ENCODE data around the gene TOMM6. TPM values are rescaled to one million over a fixed set of nuclear protein-coding genes. Genes with fewer than 3 reads are reported as not detected.

TOMM6 gene
- total RNA-seq, 2 donors from 2014 or later, result 109 to 200 TPM

GRCh38 chr6:41743406-41744235, 43.9 kb upstream of the TOMM6 start:
- Histone ChIP-seq H3K27me3 (no peaks in the 10 kb centered on the region), H3K4me3 (no peak overlapping the region), H3K4me1 (no peaks in the 10 kb centered on the region), H3K27ac (no peak overlapping the region), H3K9ac (ENCODE audit: low read depth in 2 of 2, low read length in 2 of 2) (no peak overlapping the region), H3K36me3 (no peaks in the 10 kb centered on the region), H3K9me3 (no peaks in the 10 kb centered on the region)
- TF ChIP-seq CTCF (IDR thresholded peaks at IDR 0.05), result no peak
- DNase-seq, result no peak
- intact Hi-C loops (cut with DNase I), result no loop called here

GRCh38 chr6:41744236-41744787, 43.2 kb upstream of the TOMM6 start:
- no peaks in the 10 kb centered on the region for H3K4me1 ChIP-seq
- H3K36me3 ChIP-seq, result no peaks in the 10 kb centered on the region
- H3K9me3 ChIP-seq, result no peaks in the 10 kb centered on the region
- no peak for DNase-seq
- H3K27ac ChIP-seq, result no peak overlapping the region
- H3K27me3 ChIP-seq, result no peaks in the 10 kb centered on the region
- intact Hi-C loops (cut with DNase I), result no loop called here
- H3K9ac ChIP-seq (ENCODE audit: low read depth in 2 of 2, low read length in 2 of 2), result no peak overlapping the region
- no peak for TF ChIP-seq CTCF (IDR thresholded peaks at IDR 0.05)
- no peak overlapping the region for H3K4me3 ChIP-seq

- intact Hi-C loops (cut with DNase I), result no loop called here
- no peak for TF ChIP-seq CTCF (IDR thresholded peaks at IDR 0.05)
- H3K9me3 ChIP-seq, result no peaks in the 10 kb centered on the region
- H3K27ac ChIP-seq, result no peak overlapping the region
- H3K36me3 ChIP-seq, result no peaks in the 10 kb centered on the region
- H3K4me3 ChIP-seq, result no peak overlapping the region
- no peak for DNase-seq
- H3K4me1 ChIP-seq, result no peaks in the 10 kb centered on the region
- H3K27me3 ChIP-seq, result no peaks in the 10 kb centered on the region
- no peak overlapping the region for H3K9ac ChIP-seq (ENCODE audit: low read depth in 2 of 2, low read length in 2 of 2)
Observed at GRCh38 chr6:41746107-41746506, 41.4 kb upstream of the TOMM6 start.

- Histone ChIP-seq H3K9ac (ENCODE audit: low read depth in 2 of 2, low read length in 2 of 2) (no peak within 1 kb of the TSS), H3K27me3 (no peaks in the 10 kb centered on the region), H3K27ac (no peak within 1 kb of the TSS), H3K4me1 (no peaks in the 10 kb centered on the region), H3K36me3 (no peaks in the 10 kb centered on the region), H3K9me3 (no peaks in the 10 kb centered on the region), H3K4me3 (no peak within 1 kb of the TSS)
- no peak for DNase-seq
- no peak for TF ChIP-seq CTCF (IDR thresholded peaks at IDR 0.05)
- intact Hi-C loops (cut with DNase I), result no loop called here
Observed at GRCh38 chr6:41747256-41748101, 40.0 kb upstream of the TOMM6 start, which contains the start of gene PGC. PGC (minus strand) TSS chr6:41747397; CDS start chr6:41747334, 63 bp downstream.

GRCh38 chr6:41748102-41748477, 39.4 kb upstream of the TOMM6 start:
- intact Hi-C loops (cut with DNase I), result no loop called here
- Histone ChIP-seq H3K9ac (ENCODE audit: low read depth in 2 of 2, low read length in 2 of 2) (no peak overlapping the region), H3K27me3 (no peaks in the 10 kb centered on the region), H3K36me3 (no peaks in the 10 kb centered on the region), H3K9me3 (no peaks in the 10 kb centered on the region), H3K4me1 (no peaks in the 10 kb centered on the region), H3K27ac (no peak overlapping the region), H3K4me3 (no peak overlapping the region)
- no peak for DNase-seq
- TF ChIP-seq CTCF (IDR thresholded peaks at IDR 0.05), result no peak

Measured in colonic mucosa (tissue), 4 donors.